Stimulated activated naive CD8-positive, alpha-beta T cell treated with anti-CD3 and anti-CD28 coated beads, Interleukin-15, amount 100 ng/mL, for 72 hours (primary cell): ENCODE results near the gene HOXB5.
A peak's percentile ranks its signal among the peaks of the same experiment; 100 is the strongest.

Experiments used
- ATAC-seq: fragments of 150-1000 bp; cut with Tn5 transposase; 2 replicates; pipeline ENCODE4 v1.10.0; 2021; ENCODE audit warnings: mild to moderate bottlenecking, moderate library complexity
- DNase-seq, 2 donors: peaks; one replicate each; pipeline ENCODE4 v3.0.0; 2021 to 2022
- H3K27ac Mint-ChIP-seq, 2 donors: one replicate each; pipeline ENCODE4 v1.8.0; 2022; ENCODE audit warnings: mild to moderate bottlenecking in 2 of 2, mixed read lengths in 2 of 2, moderate library complexity in 2 of 2
- H3K27me3 Mint-ChIP-seq: one replicate; pipeline ENCODE4 v1.8.0; 2022; ENCODE audit warnings: mixed read lengths
- H3K4me1 Mint-ChIP-seq: one replicate; pipeline ENCODE4 v1.8.0; 2022; ENCODE audit warnings: mild to moderate bottlenecking, mixed read lengths
- H3K4me3 Mint-ChIP-seq, 2 donors: one replicate each; pipeline ENCODE4 v1.8.0; 2022; ENCODE audit warnings: mild to moderate bottlenecking in 2 of 2, mixed read lengths in 2 of 2, moderate library complexity in 1 of 2
- H3K9me3 Mint-ChIP-seq, 2 donors: one replicate each; pipeline ENCODE4 v1.8.0; 2022; ENCODE audit warnings: mixed read lengths in 2 of 2

Gene HOXB5

GRCh38 chr17:48551596-48552465 is 41.7 kb downstream of the HOXB5 start:
- Mint-ChIP-seq H3K9me3 (no peaks in the 10 kb centered on the region), H3K4me3 (no peak overlapping the region), H3K27me3 (peaks cover 32% of the 10 kb centered on the region), H3K27ac (no peak overlapping the region), H3K4me1 (peaks cover 21% of the 10 kb centered on the region)
- ATAC-seq (no peak), DNase-seq (no peak)

- Mint-ChIP-seq H3K27me3 (peaks cover 32% of the 10 kb centered on the region), H3K9me3 (no peaks in the 10 kb centered on the region), H3K27ac (no peak overlapping the region), H3K4me1 (peaks cover 27% of the 10 kb centered on the region), H3K4me3 (no peak overlapping the region)
- no peak for ATAC-seq
- DNase-seq: no peak
Observed at GRCh38 chr17:48551214-48551555, 42.4 kb downstream of the HOXB5 start.

GRCh38 chr17:48550502-48551213 is 42.9 kb downstream of the HOXB5 start:
- H3K4me3 Mint-ChIP-seq: no peak overlapping the region
- peak; percentile 32 for ATAC-seq
- peaks cover 24% of the 10 kb centered on the region for H3K4me1 Mint-ChIP-seq
- H3K27me3 Mint-ChIP-seq: peaks cover 32% of the 10 kb centered on the region
- H3K27ac Mint-ChIP-seq: peak overlapping the region in 1 of 2 donors; percentile 93
- H3K9me3 Mint-ChIP-seq: no peaks in the 10 kb centered on the region
- DNase-seq: no peak

DNA sequence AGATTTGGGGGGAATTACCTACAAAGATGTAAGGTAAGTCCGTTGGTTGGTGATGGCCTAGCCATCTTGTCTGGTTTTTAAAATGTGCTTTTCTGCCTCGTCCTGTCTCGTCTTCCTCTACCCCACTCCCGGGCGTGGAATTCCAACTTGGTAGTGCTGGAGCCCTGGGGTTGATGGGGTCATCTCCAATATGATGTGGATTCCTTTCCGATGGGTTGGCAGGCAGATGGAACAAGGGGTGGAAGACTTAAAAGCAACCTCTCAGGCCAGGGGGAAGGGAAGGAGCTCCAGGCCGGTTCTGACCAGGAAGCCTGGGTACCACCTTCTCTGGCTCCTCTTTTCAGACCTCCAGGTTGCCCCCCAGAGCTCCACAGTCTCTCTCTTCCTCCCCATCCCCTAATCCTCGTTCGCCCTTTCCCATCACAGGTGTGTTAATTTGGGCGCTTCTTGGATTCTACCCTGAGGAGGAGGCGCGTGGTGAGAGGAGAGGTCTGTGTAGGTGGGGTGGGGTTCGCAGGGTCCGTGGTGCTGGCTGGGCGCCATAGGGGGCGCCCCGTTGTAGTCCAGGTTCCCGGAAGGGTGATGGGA is 43.6 kb downstream of the HOXB5 start:
- H3K27ac Mint-ChIP-seq: no peak overlapping the region
- H3K9me3 Mint-ChIP-seq: no peaks in the 10 kb centered on the region
- DNase-seq (no peak), ATAC-seq (no peak)
- H3K4me1 Mint-ChIP-seq: peaks cover 24% of the 10 kb centered on the region
- no peak overlapping the region for H3K4me3 Mint-ChIP-seq
- peaks cover 32% of the 10 kb centered on the region for H3K27me3 Mint-ChIP-seq

GRCh38 chr17:48549281-48549630 is 44.3 kb downstream of the HOXB5 start:
- Mint-ChIP-seq H3K27me3 (peaks cover 32% of the 10 kb centered on the region), H3K27ac (no peak overlapping the region), H3K4me1 (peaks cover 23% of the 10 kb centered on the region), H3K4me3 (no peak overlapping the region), H3K9me3 (no peaks in the 10 kb centered on the region)
- DNase-seq (no peak), ATAC-seq (no peak)

- Mint-ChIP-seq H3K9me3 (no peaks in the 10 kb centered on the region), H3K27me3 (peaks cover 32% of the 10 kb centered on the region), H3K27ac (no peak overlapping the region), H3K4me1 (peaks cover 28% of the 10 kb centered on the region), H3K4me3 (peak overlapping the region in 1 of 2 donors; percentile 59)
- ATAC-seq: no peak
- no peak for DNase-seq
Observed at GRCh38 chr17:48548523-48549280, 44.9 kb downstream of the HOXB5 start.

DNA sequence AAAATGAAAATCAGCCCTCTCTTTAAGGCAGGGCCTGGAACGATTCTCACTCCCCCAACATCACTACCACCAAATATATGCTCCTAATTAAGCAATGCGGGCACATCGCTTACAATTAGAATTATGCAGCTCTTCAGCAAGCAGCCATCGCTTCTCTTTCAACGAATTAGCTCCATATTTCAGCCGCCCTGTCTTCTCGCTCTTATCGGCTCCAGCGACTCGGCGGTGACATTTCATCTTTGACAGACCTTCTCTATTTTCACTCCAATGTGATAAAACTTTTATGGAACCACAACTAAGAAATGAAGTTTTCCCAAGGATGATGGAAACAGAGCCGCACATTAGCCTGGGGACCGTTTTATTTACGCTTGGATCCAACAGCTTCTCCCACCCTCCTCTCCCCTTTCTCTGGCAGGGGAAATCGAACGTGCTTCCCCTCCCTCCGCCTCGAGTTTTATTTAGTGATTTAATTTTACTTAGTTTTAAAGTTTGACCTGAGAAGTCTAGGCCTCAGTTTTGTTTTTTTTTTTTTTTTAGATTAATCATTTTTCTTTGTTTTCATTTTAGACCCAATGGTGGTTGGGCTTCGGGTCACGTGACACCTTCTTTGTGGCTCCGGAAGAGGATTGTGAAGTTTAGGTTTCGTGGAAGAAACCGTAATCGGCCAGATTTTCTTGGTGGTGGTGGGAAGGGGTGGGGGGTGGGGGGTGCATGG is 45.6 kb downstream of the HOXB5 start:
- Mint-ChIP-seq H3K4me1 (peaks cover 33% of the 10 kb centered on the region), H3K4me3 (peak overlapping the region; percentile 33 to 59), H3K9me3 (no peaks in the 10 kb centered on the region), H3K27me3 (peaks cover 39% of the 10 kb centered on the region), H3K27ac (peak overlapping the region; percentile 21 to 27)
- DNase-seq: no peak
- ATAC-seq: no peak

DNA sequence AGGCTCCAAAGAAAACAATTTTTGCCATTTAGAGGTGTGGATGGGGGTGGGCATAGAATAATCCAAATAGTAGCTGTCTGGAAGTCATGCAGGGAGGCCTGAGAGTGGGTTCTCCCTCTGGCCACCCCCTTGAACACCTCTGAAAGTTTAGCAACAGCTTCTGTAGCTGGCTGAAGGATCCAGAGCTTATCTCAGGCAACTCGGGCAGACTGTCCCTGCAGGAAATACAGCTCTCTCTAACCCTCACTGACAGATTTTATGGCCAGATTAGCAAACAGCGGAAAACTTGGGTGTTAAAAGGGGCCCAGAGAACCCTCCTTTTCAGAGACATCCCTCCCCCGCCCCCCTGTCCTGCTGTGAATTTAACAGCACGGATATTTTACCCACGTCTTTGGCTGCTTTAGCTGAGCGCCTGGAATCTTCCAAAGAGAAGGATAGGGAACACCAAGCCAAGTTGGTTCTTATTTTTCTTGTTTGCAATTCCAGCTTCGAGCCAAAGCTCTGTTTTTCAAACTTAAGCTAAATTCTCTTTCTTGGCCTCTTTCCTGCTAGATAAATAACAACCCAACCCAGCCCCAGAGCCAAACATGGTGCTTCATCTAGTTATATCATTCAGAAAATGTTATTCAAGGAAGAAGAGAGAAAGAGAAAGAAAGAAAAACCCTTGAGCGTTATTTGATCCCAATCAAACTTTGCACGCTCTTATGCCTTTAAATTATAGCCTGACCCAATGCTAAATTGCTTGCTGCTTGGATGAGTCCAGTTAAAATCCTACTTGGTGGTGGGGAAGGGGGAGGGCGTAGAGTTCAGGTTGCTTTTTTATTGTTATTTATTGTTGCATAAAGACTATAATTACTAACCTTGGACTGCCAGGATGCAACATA is 46.4 kb downstream of the HOXB5 start:
- Mint-ChIP-seq H3K9me3 (no peaks in the 10 kb centered on the region), H3K27me3 (peaks cover 47% of the 10 kb centered on the region), H3K27ac (peak overlapping the region in 1 of 2 donors; percentile 21), H3K4me1 (peaks cover 41% of the 10 kb centered on the region), H3K4me3 (peak overlapping the region; percentile 59 to 66)
- no peak for ATAC-seq
- DNase-seq: no peak

DNA sequence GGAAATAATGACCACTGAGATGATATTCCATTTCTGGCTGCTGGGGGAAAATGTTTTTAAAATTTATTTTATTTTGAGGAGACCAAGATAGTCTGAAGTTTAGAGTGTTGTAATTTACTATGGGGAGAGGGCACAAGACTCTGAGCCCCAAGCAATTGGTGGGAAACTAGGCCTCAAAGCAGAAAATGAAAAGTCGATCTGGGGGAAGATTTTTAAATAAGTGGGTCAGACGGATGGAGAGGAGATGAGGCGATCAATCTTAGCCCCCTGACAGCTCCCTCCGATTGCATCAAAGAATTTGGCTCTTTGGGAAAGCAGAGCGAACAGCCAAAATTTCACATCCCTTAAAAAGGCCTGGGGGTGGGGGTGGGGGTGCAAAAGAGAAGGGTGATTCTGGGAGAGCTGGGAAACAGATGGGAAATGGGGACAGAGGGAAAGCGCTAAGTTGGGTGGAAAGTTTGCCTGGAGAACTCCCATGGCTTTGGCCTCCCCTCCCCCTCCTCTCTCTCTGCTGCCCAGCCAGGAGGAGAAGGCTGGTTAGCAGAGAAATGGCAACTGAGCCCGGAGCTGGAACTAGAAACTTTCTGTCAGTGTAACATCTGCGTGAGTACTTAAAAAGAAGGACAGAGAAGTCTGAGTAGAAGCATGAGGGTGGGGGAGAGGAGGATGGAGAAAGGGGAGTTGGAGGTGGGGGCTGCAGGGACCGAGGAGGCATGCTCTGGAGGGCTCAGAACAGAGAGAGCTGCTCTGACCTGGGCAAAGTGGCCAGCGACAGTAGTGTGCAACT is 47.2 kb downstream of the HOXB5 start:
- no peak for DNase-seq
- Mint-ChIP-seq H3K4me3 (peak overlapping the region; percentile 39 to 66), H3K9me3 (no peaks in the 10 kb centered on the region), H3K27ac (no peak overlapping the region), H3K4me1 (peaks cover 50% of the 10 kb centered on the region), H3K27me3 (peaks cover 55% of the 10 kb centered on the region)
- no peak for ATAC-seq

- Mint-ChIP-seq H3K4me3 (peak overlapping the region; percentile 95), H3K9me3 (no peaks in the 10 kb centered on the region), H3K27ac (peak overlapping the region in 1 of 2 donors; percentile 71), H3K27me3 (peaks cover 60% of the 10 kb centered on the region), H3K4me1 (peaks cover 55% of the 10 kb centered on the region)
- ATAC-seq (no peak), DNase-seq (no peak)
Observed at GRCh38 chr17:48545539-48545938, 48.0 kb downstream of the HOXB5 start.

DNA sequence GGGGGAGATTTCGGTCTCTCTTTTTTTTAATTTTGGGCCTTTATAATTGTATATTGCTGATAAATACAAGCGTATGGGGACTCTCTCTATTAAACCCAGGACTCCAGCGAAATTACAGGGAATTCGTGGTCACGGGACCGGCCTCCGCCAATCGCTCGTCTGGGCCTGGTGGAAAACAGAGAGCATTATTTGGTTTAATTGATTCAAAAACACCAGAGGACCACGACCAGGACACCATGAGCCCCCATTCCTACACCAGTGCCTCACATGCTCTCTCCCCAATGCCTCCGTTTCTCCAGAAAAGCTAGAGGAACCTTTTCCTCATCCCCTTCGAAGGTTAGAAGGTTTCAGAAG is 48.6 kb downstream of the HOXB5 start, which contains the start of gene HOXB2:
TSS of gene HOXB2 (minus strand) at position 88 of the 354 bp plus-strand sequence. CDS start 198 bp downstream, outside the sequence.
- peak within 1 kb of the TSS; percentile 95 for H3K4me3 Mint-ChIP-seq
- H3K27ac Mint-ChIP-seq: peak within 1 kb of the TSS; percentile 92 to 96
- ATAC-seq: no peak

GRCh38 chr17:48544349-48545021 is 49.1 kb downstream of the HOXB5 start:
- H3K27ac Mint-ChIP-seq: peak overlapping the region; percentile 92 to 96
- peaks cover 61% of the 10 kb centered on the region for H3K4me1 Mint-ChIP-seq
- no peaks in the 10 kb centered on the region for H3K9me3 Mint-ChIP-seq
- ATAC-seq (peak; percentile 11), DNase-seq (peak; percentile 20 to 45)
- H3K27me3 Mint-ChIP-seq: peaks cover 60% of the 10 kb centered on the region
- peak overlapping the region; percentile 95 for H3K4me3 Mint-ChIP-seq

More for the DNA sequence above, 48.6 kb downstream of the HOXB5 start, which contains the start of gene HOXB2:
- peaks cover 60% of the 10 kb centered on the region for H3K4me1 Mint-ChIP-seq
- peaks cover 60% of the 10 kb centered on the region for H3K27me3 Mint-ChIP-seq
- H3K9me3 Mint-ChIP-seq: no peaks in the 10 kb centered on the region
- no peak for DNase-seq

- peaks cover 60% of the 10 kb centered on the region for H3K27me3 Mint-ChIP-seq
- H3K4me1 Mint-ChIP-seq: peaks cover 61% of the 10 kb centered on the region
- H3K4me3 Mint-ChIP-seq: peak overlapping the region; percentile 95
- ATAC-seq (peak; percentile 72), DNase-seq (peak in 1 of 2 donors; percentile 52)
- H3K9me3 Mint-ChIP-seq: no peaks in the 10 kb centered on the region
- H3K27ac Mint-ChIP-seq: peak overlapping the region; percentile 92 to 96
Observed at GRCh38 chr17:48543854-48544348, 49.7 kb downstream of the HOXB5 start.
